VCaP (cell line): Measurements from ENCODE around the gene LRCH1.
A peak's percentile ranks its signal among the peaks of the same experiment; 100 is the strongest.

Experiments used
- H3K27ac ChIP-seq: fragments of 450-650 bp; 2 replicates; pipeline ENCODE4 v1.5.1; 2017
- CTCF ChIP-seq: fragments of 450-650 bp; conservative IDR thresholded peaks from 2 replicates; pipeline ENCODE4 v1.5.1; 2017; ENCODE audit warnings: mild to moderate bottlenecking, moderate library complexity

LRCH1 gene

GRCh38 chr13:46604226-46604990 lies 51.4 kb downstream of the LRCH1 start:
- H3K27ac ChIP-seq = peak overlapping the region; percentile 88

GRCh38 chr13:46605076-46605824 lies 52.3 kb downstream of the LRCH1 start:
- TF ChIP-seq CTCF = no peak
- peak overlapping the region; percentile 88 for H3K27ac ChIP-seq

More at GRCh38 chr13:46604226-46604990, 51.4 kb downstream of the LRCH1 start:
- TF ChIP-seq CTCF = no peak

GRCh38 chr13:46605825-46606554 lies 53.0 kb downstream of the LRCH1 start:
- no peak for TF ChIP-seq CTCF
- H3K27ac ChIP-seq = peak overlapping the region; percentile 88

GRCh38 chr13:46606970-46607369 lies 54.0 kb downstream of the LRCH1 start:
- H3K27ac ChIP-seq = peak overlapping the region; percentile 88
- no peak for TF ChIP-seq CTCF

GRCh38 chr13:46607768-46608564 lies 55.0 kb downstream of the LRCH1 start:
- no peak for TF ChIP-seq CTCF
- H3K27ac ChIP-seq = peak overlapping the region; percentile 88

- H3K27ac ChIP-seq = no peak overlapping the region
- TF ChIP-seq CTCF = no peak
Measured at GRCh38 chr13:46609052-46609451, 56.1 kb downstream of the LRCH1 start.
